WTC11 (cell line): ENCODE data around the gene GAP43. TPM values are rescaled to one million over a fixed set of nuclear protein-coding genes. Genes with fewer than 3 reads are reported as not detected.

ENCODE experiments used
- ATAC-seq: fragments of 200-7000 bp; cut with Tn5 transposase; 2 replicates; pipeline ENCODE4 v1.10.0; 2021; ENCODE audit warnings: mild to moderate bottlenecking, moderate library complexity
- CTCF ChIA-PET: fragments of 300-600 bp; sonication (Branson Sonifier 250); formaldehyde crosslinking; loops from one replicate; lab custom pipeline; 2021; ENCODE audit warnings: antibody characterized with exemption; lab: Charles Lee
- POLR2A ChIA-PET: fragments of 350-600 bp; sonication (Branson Sonifier 250); formaldehyde crosslinking; loops from one replicate; lab custom pipeline; 2021; ENCODE audit warnings: antibody characterized with exemption; lab: Charles Lee
- DNase-seq: peaks from one replicate; pipeline ENCODE4 v3.0.0; 2021; ENCODE audit warnings: low spot score
- H3K27ac Mint-ChIP-seq: 2 replicates; pipeline ENCODE4 v1.8.0; 2021; ENCODE audit warnings: mixed read lengths
- H3K27me3 Mint-ChIP-seq: 2 replicates; pipeline ENCODE4 v1.8.0; 2021; ENCODE audit warnings: low read depth, mild to moderate bottlenecking, moderate library complexity, mixed read lengths
- H3K36me3 Mint-ChIP-seq: 2 replicates; pipeline ENCODE4 v1.8.0; 2021; ENCODE audit warnings: mixed read lengths
- H3K4me1 Mint-ChIP-seq: 2 replicates; pipeline ENCODE4 v1.8.0; 2022; ENCODE audit warnings: mixed read lengths
- H3K4me3 Mint-ChIP-seq: 2 replicates; pipeline ENCODE4 v1.8.0; 2021; ENCODE audit warnings: mild to moderate bottlenecking, moderate library complexity, mixed read lengths
- H3K9me3 Mint-ChIP-seq: 2 replicates; pipeline ENCODE4 v1.8.0; 2021; ENCODE audit warnings: mixed read lengths
- ATF6 ChIP-seq: sonication (generic); formaldehyde crosslinking; IDR thresholded peaks from 2 replicates; pipeline ENCODE4 v1.8.1; 2023; ENCODE audit warnings: mild to moderate bottlenecking, missing genetic modification reagents
- EMX1 ChIP-seq: fragments of 250-450 bp; sonication (Bioruptor Pico); IDR thresholded peaks from 2 replicates; pipeline ENCODE4 v1.8.0; 2021; ENCODE audit warnings: mild to moderate bottlenecking
- ESRRA ChIP-seq: sonication (generic); formaldehyde crosslinking; IDR thresholded peaks from 2 replicates; pipeline ENCODE4 v1.8.1; 2022; ENCODE audit warnings: mild to moderate bottlenecking, missing genetic modification reagents, borderline replicate concordance
- JUN ChIP-seq: sonication (generic); formaldehyde crosslinking; IDR thresholded peaks from 2 replicates; pipeline ENCODE4 v1.8.0; 2023; ENCODE audit warnings: mild to moderate bottlenecking, missing genetic modification reagents
- NFATC4 ChIP-seq: fragments of 250-450 bp; sonication (Bioruptor Pico); IDR thresholded peaks from 2 replicates; pipeline ENCODE4 v1.9.0; 2021; ENCODE audit warnings: mild to moderate bottlenecking
- PRRX2 ChIP-seq: fragments of 250-450 bp; sonication (Bioruptor Pico); IDR thresholded peaks from 2 replicates; pipeline ENCODE4 v1.8.0; 2021; ENCODE audit warnings: mild to moderate bottlenecking
- SP1 ChIP-seq: sonication (generic); formaldehyde crosslinking; conservative IDR thresholded peaks from 2 replicates; pipeline ENCODE4 v1.8.1; 2022; ENCODE audit warnings: missing genetic modification reagents
- STAT6 ChIP-seq: sonication (generic); formaldehyde crosslinking; conservative IDR thresholded peaks from 2 replicates; pipeline ENCODE4 v1.8.1; 2023; ENCODE audit warnings: mild to moderate bottlenecking, low read depth, missing genetic modification reagents, moderate library complexity
- TEAD1 ChIP-seq: sonication (generic); formaldehyde crosslinking; IDR thresholded peaks from 2 replicates; pipeline ENCODE4 v1.8.0; 2022; ENCODE audit warnings: mild to moderate bottlenecking, missing genetic modification reagents
- ZBTB21 ChIP-seq: sonication (generic); formaldehyde crosslinking; IDR thresholded peaks from 2 replicates; pipeline ENCODE4 v1.8.1; 2023; ENCODE audit warnings: mild to moderate bottlenecking, missing genetic modification reagents, borderline replicate concordance
- ZNF121 ChIP-seq: sonication (generic); formaldehyde crosslinking; IDR thresholded peaks from 2 replicates; pipeline ENCODE4 v1.8.0; 2023; ENCODE audit warnings: missing genetic modification reagents
- ZNF423 ChIP-seq: fragments of 250-450 bp; sonication (Bioruptor Pico); IDR thresholded peaks from 2 replicates; pipeline ENCODE4 v2.1.2; 2022; ENCODE audit warnings: mild to moderate bottlenecking, moderate library complexity
- ZNF532 ChIP-seq: fragments of 250-450 bp; sonication (Bioruptor Pico); IDR thresholded peaks from 2 replicates; pipeline ENCODE4 v1.9.0; 2021; ENCODE audit warnings: mild to moderate bottlenecking, borderline replicate concordance
- ZNF671 ChIP-seq: fragments of 250-450 bp; sonication (Bioruptor Pico); IDR thresholded peaks from 2 replicates; pipeline ENCODE4 v1.8.0; 2021; ENCODE audit warnings: mild to moderate bottlenecking
- total RNA-seq: library from RNA; stranded (reverse); gene quantifications from 3 replicates; pipeline ENCODE4 v1.2.3, GENCODE V29; 2021
- TF ChIP-seq, protein P1 (sequence below): sonication (generic); formaldehyde crosslinking; IDR thresholded peaks from 2 replicates; pipeline ENCODE4 v1.8.1; 2023; ENCODE audit warnings: mild to moderate bottlenecking, missing genetic modification reagents, borderline replicate concordance

Gene GAP43
- total RNA-seq, 1 experiment from 2014 or later, result 19.9 TPM

DNA sequence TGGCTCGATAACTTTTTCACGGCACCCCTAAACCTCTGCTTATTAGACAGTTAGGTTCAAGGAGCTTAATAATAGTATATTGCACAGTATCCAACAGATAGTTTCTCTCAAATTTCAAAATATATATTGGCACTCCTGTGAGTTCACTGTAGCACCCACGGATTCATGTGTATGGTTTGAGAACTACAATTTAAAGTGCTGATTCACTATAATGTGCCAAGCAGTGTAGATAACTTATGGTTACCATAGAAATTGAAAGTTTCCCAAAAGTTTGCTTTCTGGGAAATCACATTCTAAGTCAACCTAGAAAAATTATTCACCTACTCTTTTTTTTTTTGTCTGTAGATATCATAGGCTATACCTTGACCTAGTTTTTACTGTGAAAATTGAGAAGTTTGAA, 86.6 kb downstream of the GAP43 start (continued):
- TF ChIP-seq, protein P1, sequence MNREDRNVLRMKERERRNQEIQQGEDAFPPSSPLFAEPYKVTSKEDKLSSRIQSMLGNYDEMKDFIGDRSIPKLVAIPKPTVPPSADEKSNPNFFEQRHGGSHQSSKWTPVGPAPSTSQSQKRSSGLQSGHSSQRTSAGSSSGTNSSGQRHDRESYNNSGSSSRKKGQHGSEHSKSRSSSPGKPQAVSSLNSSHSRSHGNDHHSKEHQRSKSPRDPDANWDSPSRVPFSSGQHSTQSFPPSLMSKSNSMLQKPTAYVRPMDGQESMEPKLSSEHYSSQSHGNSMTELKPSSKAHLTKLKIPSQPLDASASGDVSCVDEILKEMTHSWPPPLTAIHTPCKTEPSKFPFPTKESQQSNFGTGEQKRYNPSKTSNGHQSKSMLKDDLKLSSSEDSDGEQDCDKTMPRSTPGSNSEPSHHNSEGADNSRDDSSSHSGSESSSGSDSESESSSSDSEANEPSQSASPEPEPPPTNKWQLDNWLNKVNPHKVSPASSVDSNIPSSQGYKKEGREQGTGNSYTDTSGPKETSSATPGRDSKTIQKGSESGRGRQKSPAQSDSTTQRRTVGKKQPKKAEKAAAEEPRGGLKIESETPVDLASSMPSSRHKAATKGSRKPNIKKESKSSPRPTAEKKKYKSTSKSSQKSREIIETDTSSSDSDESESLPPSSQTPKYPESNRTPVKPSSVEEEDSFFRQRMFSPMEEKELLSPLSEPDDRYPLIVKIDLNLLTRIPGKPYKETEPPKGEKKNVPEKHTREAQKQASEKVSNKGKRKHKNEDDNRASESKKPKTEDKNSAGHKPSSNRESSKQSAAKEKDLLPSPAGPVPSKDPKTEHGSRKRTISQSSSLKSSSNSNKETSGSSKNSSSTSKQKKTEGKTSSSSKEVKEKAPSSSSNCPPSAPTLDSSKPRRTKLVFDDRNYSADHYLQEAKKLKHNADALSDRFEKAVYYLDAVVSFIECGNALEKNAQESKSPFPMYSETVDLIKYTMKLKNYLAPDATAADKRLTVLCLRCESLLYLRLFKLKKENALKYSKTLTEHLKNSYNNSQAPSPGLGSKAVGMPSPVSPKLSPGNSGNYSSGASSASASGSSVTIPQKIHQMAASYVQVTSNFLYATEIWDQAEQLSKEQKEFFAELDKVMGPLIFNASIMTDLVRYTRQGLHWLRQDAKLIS (CRISPR knock-in tag), result no peak
- TF ChIP-seq ZBTB21 (CRISPR knock-in tag) (no peak), ZNF121 (CRISPR knock-in tag) (no peak), JUN (CRISPR knock-in tag) (no peak)

- DNase-seq (no peak), ATAC-seq (no peak)
- TF ChIP-seq PRRX2, result no peak
- no peak for TF ChIP-seq STAT6 (CRISPR knock-in tag)
- no peak for TF ChIP-seq EMX1 (CRISPR knock-in tag)
- no peak for TF ChIP-seq NFATC4 (CRISPR knock-in tag)
- TF ChIP-seq ZNF532 (CRISPR knock-in tag), result no peak
- TF ChIP-seq ESRRA (CRISPR knock-in tag), result no peak
- no peak for TF ChIP-seq ATF6 (CRISPR knock-in tag)
- TF ChIP-seq SP1 (CRISPR knock-in tag), result no peak
- TF ChIP-seq TEAD1 (CRISPR knock-in tag), result no peak
- TF ChIP-seq ZNF671, result no peak
- no peak for TF ChIP-seq ZNF423
- no peaks in the 10 kb centered on the region for H3K36me3 Mint-ChIP-seq
- CTCF ChIA-PET, result interaction anchor here (1.8 kb wide), 1 partner anchor 73 kb away, joined by 5 read pairs; no protein-coding TSS in a partner anchor
- no peaks in the 10 kb centered on the region for H3K9me3 Mint-ChIP-seq
- H3K27ac Mint-ChIP-seq, result no peak overlapping the region
- no peaks in the 10 kb centered on the region for H3K27me3 Mint-ChIP-seq
- no peak overlapping the region for H3K4me3 Mint-ChIP-seq
- POLR2A ChIA-PET, result no interaction called here
- H3K4me1 Mint-ChIP-seq, result peaks cover 33% of the 10 kb centered on the region
Measured at GRCh38 chr3:115710799-115711198, 87.5 kb downstream of the GAP43 start.
